ENCODE data around the gene KRTCAP3.

The KRTCAP3 gene

GRCh38 chr2:27442920-27443282, 720 bp downstream of the KRTCAP3 start:
- H3K4me3 ChIP-seq (ENCODE audit: low read depth, low read length): no peak overlapping the region
- TF ChIP-seq CTCF (IDR thresholded peaks at IDR 0.05; ENCODE audit: borderline replicate concordance, insufficient read depth, low read depth, low read length): no peak

DNA sequence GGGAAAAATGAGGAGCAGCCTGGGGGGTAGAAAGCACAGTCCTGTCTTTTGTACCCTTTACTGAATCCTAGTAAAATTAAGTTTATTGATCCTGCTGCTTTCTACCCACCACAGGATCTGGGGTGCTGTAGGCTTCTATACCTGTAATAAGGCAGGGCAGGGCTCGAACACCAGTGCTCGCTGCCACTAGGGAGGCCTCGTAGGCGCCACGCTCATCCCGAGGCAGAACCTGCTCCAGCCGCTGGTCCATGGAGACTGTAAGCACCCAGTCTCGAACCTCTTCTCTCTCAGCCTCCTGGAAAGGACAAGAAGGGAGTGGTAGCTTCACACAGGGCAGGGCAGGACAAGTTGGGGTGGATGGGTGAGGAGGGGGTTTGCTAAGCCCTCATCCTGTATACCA, 3.0 kb downstream of the KRTCAP3 start:
- no peak for TF ChIP-seq CTCF (IDR thresholded peaks at IDR 0.05; ENCODE audit: borderline replicate concordance, insufficient read depth, low read depth, low read length)
- H3K4me3 ChIP-seq (ENCODE audit: low read depth, low read length): no peak overlapping the region

- no peak for TF ChIP-seq CTCF (IDR thresholded peaks at IDR 0.05; ENCODE audit: borderline replicate concordance, insufficient read depth, low read depth, low read length)
- H3K4me3 ChIP-seq (ENCODE audit: low read depth, low read length): no peak overlapping the region
Measured at GRCh38 chr2:27445615-27446014, 3.4 kb downstream of the KRTCAP3 start.

DNA sequence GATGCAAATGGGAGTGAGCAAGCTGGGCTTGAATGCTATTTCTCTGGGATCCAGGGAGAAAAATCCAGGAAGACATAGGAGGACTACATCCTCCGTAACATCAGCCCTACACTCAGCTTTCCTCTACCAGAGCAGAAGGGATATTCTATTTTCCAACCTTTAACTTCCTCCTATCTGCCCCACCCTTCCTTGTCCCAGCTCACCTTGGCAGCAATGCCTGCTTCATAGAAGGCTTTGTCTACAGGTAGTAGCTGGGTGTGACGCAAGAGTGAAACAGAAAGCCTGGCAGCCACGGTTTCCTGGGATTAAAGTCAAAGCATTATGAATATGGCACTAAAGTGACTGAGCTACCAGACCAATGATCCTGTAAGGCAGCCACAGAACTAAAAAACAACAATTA, 3.9 kb downstream of the KRTCAP3 start:
- no peak overlapping the region for H3K4me3 ChIP-seq (ENCODE audit: low read depth, low read length)
- no peak for TF ChIP-seq CTCF (IDR thresholded peaks at IDR 0.05; ENCODE audit: borderline replicate concordance, insufficient read depth, low read depth, low read length)

DNA sequence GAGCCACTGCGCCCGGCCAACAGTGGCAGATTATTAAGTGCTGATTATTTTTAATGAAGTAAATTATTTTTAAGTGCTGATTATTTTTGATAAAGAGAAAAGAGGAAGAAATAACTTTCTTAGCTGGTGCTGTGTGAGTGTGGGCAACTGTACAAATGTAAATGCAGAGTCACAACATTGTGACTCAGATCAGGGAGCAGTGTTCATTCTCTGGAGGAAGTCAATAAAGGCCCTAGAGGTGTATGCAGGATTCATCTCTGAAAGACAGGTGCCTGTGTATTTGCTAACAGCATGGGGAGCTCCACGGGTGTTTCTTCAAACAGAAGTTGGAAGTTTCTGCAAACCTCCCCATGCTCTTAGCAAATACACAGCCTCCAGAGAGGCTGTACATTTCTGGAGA, 6.2 kb downstream of the KRTCAP3 start:
- H3K4me3 ChIP-seq (ENCODE audit: low read depth, low read length): no peak overlapping the region
- no peak for TF ChIP-seq CTCF (IDR thresholded peaks at IDR 0.05; ENCODE audit: borderline replicate concordance, insufficient read depth, low read depth, low read length)

DNA sequence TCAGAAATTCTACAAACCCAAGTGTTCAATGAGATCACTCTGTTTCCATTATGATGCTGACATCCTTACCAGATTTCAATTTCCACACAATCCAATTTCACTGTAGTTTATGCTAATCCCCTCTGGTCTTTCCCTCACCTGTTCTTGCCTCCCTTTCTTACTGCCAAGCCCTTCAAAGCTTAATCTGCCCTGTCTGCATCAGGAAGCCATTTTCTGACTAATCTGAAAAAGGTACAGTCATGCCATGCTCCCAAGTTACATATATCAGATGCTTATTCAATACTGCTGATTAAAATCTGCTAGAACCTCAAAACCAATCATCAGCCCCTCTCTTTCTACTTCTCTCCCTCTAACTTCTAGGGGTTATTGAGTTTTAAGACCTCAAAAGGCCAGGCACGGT, 8.9 kb downstream of the KRTCAP3 start:
- H3K4me3 ChIP-seq (ENCODE audit: low read depth, low read length): no peak overlapping the region
- TF ChIP-seq CTCF (IDR thresholded peaks at IDR 0.05; ENCODE audit: borderline replicate concordance, insufficient read depth, low read depth, low read length): no peak

- no peak overlapping the region for H3K4me3 ChIP-seq (ENCODE audit: low read depth, low read length)
- no peak for TF ChIP-seq CTCF (IDR thresholded peaks at IDR 0.05; ENCODE audit: borderline replicate concordance, insufficient read depth, low read depth, low read length)
Measured at GRCh38 chr2:27453968-27454367, 11.8 kb downstream of the KRTCAP3 start.
